ENCODE data around the gene NEU1. TPM values are rescaled to one million over a fixed set of nuclear protein-coding genes. Genes with fewer than 3 reads are reported as not detected.
"Not testable (repeated sequence)": the region's sequence is repeated elsewhere in the genome, so short reads cannot be mapped to it uniquely, and the experiment has no call there.

NEU1 gene
- total RNA-seq (2014; rRNA removed; shearing (Covaris generic)): 91.5 and 101 TPM in 2 replicates

- peak; percentile 100 for DNase-seq (ENCODE audit: low spot score)
Measured at GRCh38 chr6:31862344-31863235, at the start of gene NEU1. Gene NEU1 (minus strand): TSS chr6:31862821. CDS start chr6:31862776, 45 bp downstream.

- no peak for DNase-seq (ENCODE audit: low spot score)
Measured at GRCh38 chr6:31911826-31912585, 49.4 kb upstream of the NEU1 start.

- DNase-seq (ENCODE audit: low spot score): not testable (repeated sequence)
Measured at GRCh38 chr6:31909298-31909697, 46.7 kb upstream of the NEU1 start.

- DNase-seq (ENCODE audit: low spot score): no peak
Measured at GRCh38 chr6:31908791-31909190, 46.2 kb upstream of the NEU1 start.

- not testable (repeated sequence) for DNase-seq (ENCODE audit: low spot score)
Measured at GRCh38 chr6:31908255-31908654, 45.6 kb upstream of the NEU1 start.

- peak; percentile 90 for DNase-seq (ENCODE audit: low spot score)
Measured at GRCh38 chr6:31907158-31907813, 44.7 kb upstream of the NEU1 start.

GRCh38 chr6:31906727-31907126 is 44.1 kb upstream of the NEU1 start:
- DNase-seq (ENCODE audit: low spot score): not testable (repeated sequence)

- no peak for DNase-seq (ENCODE audit: low spot score)
Measured at GRCh38 chr6:31906122-31906521, 43.5 kb upstream of the NEU1 start.

- no peak for DNase-seq (ENCODE audit: low spot score)
Measured at GRCh38 chr6:31905041-31905440, 42.4 kb upstream of the NEU1 start.

GRCh38 chr6:31903957-31904356 is 41.3 kb upstream of the NEU1 start:
- no peak for DNase-seq (ENCODE audit: low spot score)

GRCh38 chr6:31901953-31902643 is 39.5 kb upstream of the NEU1 start, which contains the start of gene ZBTB12:
Gene ZBTB12 (minus strand): TSS chr6:31902086. CDS start chr6:31901305, 781 bp downstream.
- peak; percentile 92 for DNase-seq (ENCODE audit: low spot score)

- DNase-seq (ENCODE audit: low spot score): peak; percentile 33
Measured at GRCh38 chr6:31901415-31901952, 38.9 kb upstream of the NEU1 start.

GRCh38 chr6:31900917-31901414 is 38.3 kb upstream of the NEU1 start:
- no peak for DNase-seq (ENCODE audit: low spot score)

GRCh38 chr6:31899882-31900722 is 37.5 kb upstream of the NEU1 start:
- DNase-seq (ENCODE audit: low spot score): no peak

- no peak for DNase-seq (ENCODE audit: low spot score)
Measured at GRCh38 chr6:31899215-31899614, 36.6 kb upstream of the NEU1 start.

- DNase-seq (ENCODE audit: low spot score): peak; percentile 50
Measured at GRCh38 chr6:31898383-31899011, 35.9 kb upstream of the NEU1 start.

- peak; percentile 75 for DNase-seq (ENCODE audit: low spot score)
Measured at GRCh38 chr6:31897612-31898382, 35.2 kb upstream of the NEU1 start, which contains the start of gene EHMT2. Gene EHMT2 (minus strand): TSS chr6:31897698. CDS start chr6:31897677, 21 bp downstream.

GRCh38 chr6:31896856-31897611 is 34.4 kb upstream of the NEU1 start:
- no peak for DNase-seq (ENCODE audit: low spot score)
